Small intestine (tissue), 7 donors: ENCODE data around the gene CAND1. TPM values are rescaled to one million over a fixed set of nuclear protein-coding genes. Genes with fewer than 3 reads are reported as not detected.

Experiments used
- DNase-seq, 2 donors: peaks; one replicate each; pipeline versions ENCODE4 v3.0.0 to v3.0.0-alpha.2; 2013
- FAIRE-seq: peaks from 2 replicates; lab custom pipeline; 2012; peaks lifted over from hg19 to GRCh38; lab: Jason Lieb, UNC
- H3K27ac ChIP-seq, 3 donors: one replicate each; pipeline ENCODE4 v1.5.1; 2013; ENCODE audit warnings: low read length in 2 of 3, mild to moderate bottlenecking in 2 of 3, control low read depth in 1 of 3, inconsistent platforms in 1 of 3, low read depth in 1 of 3, moderate library complexity in 1 of 3
- H3K27me3 ChIP-seq, 3 donors: one replicate each; pipeline ENCODE4 v1.6.1; 2013; ENCODE audit warnings: low read length in 3 of 3, inconsistent platforms in 1 of 3; ENCODE audit not compliant: control insufficient read depth in 3 of 3, insufficient read depth in 3 of 3
- H3K36me3 ChIP-seq, 3 donors: one replicate each; pipeline ENCODE4 v1.6.1; 2013; ENCODE audit warnings: low read length in 3 of 3, inconsistent platforms in 1 of 3, low read depth in 1 of 3, mild to moderate bottlenecking in 1 of 3, moderate library complexity in 1 of 3; ENCODE audit not compliant: control insufficient read depth in 3 of 3, insufficient read depth in 2 of 3
- H3K4me1 ChIP-seq, 3 donors: one replicate each; pipeline ENCODE4 v1.6.1; 2013; ENCODE audit warnings: low read length in 2 of 3, inconsistent platforms in 1 of 3, low read depth in 1 of 3, mild to moderate bottlenecking in 1 of 3, moderate library complexity in 1 of 3; ENCODE audit not compliant: control insufficient read depth in 3 of 3, insufficient read depth in 2 of 3
- H3K4me3 ChIP-seq, 3 donors: one replicate each; pipeline ENCODE4 v1.5.1; 2013; ENCODE audit warnings: low read length in 3 of 3, control low read depth in 1 of 3, inconsistent platforms in 1 of 3, low read depth in 1 of 3, mild to moderate bottlenecking in 1 of 3, moderate library complexity in 1 of 3
- H3K9me3 ChIP-seq, 2 donors: one replicate each; pipeline ENCODE4 v1.6.1; 2013; ENCODE audit warnings: low read depth in 1 of 2, low read length in 1 of 2; ENCODE audit not compliant: control insufficient read depth in 2 of 2, insufficient read depth in 1 of 2
- WGBS, 3 donors: extraction: QIAGEN DNeasy Blood & Tissue Kit; methylation state at CpG; one replicate each; pipeline ENCODE4 v1.1.7; 2013; 5-methylcytosine and 5-hydroxymethylcytosine counted together
- polyA plus RNA-seq, 4 donors: library from polyadenylated mRNA; stranded (reverse) in 3 of 4; unstranded in 1 of 4; fragments of 200-250 nt in 3 of 4; fragments of 120-200 nt in 1 of 4; gene quantifications; one replicate each; pipeline versions ENCODE4 v1.2.1 to v1.2.3, GENCODE V29; 2013
- donor health status: healthy with polysubstance abuse.
- donor health status: control.
- donor health status: control.
- donor health status: Bipolar disorder and iron deficiency.
- donor health status: healthy.

Gene CAND1
- polyA plus RNA-seq, 4 donors: 16.3 to 126 (median 24.4) TPM

DNA sequence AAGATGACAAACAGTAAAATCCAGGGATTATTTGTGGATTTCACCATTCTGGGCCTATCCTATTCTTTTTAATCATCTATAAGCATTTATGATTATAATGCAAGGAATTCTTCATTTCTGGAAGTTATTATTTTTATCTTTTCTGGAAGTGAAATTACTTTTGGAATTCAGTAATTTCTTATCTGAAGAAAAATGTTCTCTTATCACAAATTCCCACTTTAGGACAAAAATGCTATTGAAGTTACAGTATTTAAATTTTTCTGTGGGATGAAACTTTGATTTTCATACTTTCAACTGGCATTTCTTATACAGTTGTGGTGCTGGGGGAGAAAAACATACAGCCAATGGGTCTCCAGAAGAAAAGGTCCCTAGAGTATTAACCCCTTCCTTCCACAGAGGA lies 96.0 kb downstream of the CAND1 start:
- Histone ChIP-seq H3K36me3 (no peaks in the 10 kb centered on the region), H3K27me3 (no peaks in the 10 kb centered on the region), H3K9me3 (no peaks in the 10 kb centered on the region), H3K4me1 (no peaks in the 10 kb centered on the region), H3K27ac (no peak overlapping the region), H3K4me3 (no peak overlapping the region)
- FAIRE-seq (no peak), DNase-seq (no peak)

- FAIRE-seq (no peak), DNase-seq (no peak)
- no peak overlapping the region for H3K27ac ChIP-seq
- no peaks in the 10 kb centered on the region for H3K27me3 ChIP-seq
- no peaks in the 10 kb centered on the region for H3K4me1 ChIP-seq
- WGBS, 3 donors: 71 to 100% (median 72%) methylated on average over 1 of the region's 1 CpG
- H3K36me3 ChIP-seq: no peaks in the 10 kb centered on the region
- no peaks in the 10 kb centered on the region for H3K9me3 ChIP-seq
- no peak overlapping the region for H3K4me3 ChIP-seq
These were observed 98.7 kb downstream of the CAND1 start for GRCh38 chr12:67367843-67368242.
